Measurements from ENCODE around the gene U2AF2.

GRCh38 chr19:55674841-55675660 is 20.2 kb downstream of the U2AF2 start, which contains the start of gene EPN1:
- no peak for TF ChIP-seq CTCF (IDR thresholded peaks at IDR 0.05; ENCODE audit: poor library complexity)
- TF ChIP-seq EZH2 (IDR thresholded peaks at IDR 0.05; ENCODE audit: borderline replicate concordance) = no peak
- TF ChIP-seq EZH2phosphoT487 (IDR thresholded peaks at IDR 0.05; ENCODE audit: low read depth, severe bottlenecking, unreplicated experiment) = no peak

Data from hepatocyte (in vitro differentiated cells).